ENCODE data around the gene KLK4.

GRCh38 chr19:50932690-50933083 is 21.5 kb upstream of the KLK4 start:
- TF ChIP-seq POLR2A (IDR thresholded peaks at IDR 0.05; ENCODE audit: low read depth, low read length) (no peak), CTCF (IDR thresholded peaks at IDR 0.05; ENCODE audit: extremely low read depth in 1 of 2, insufficient read depth in 1 of 2, low read depth in 1 of 2, low read length in 2 of 2) (no peak), MAX (IDR thresholded peaks at IDR 0.05; ENCODE audit: insufficient read depth, insufficient read length) (no peak), JUN (IDR thresholded peaks at IDR 0.05; ENCODE audit: borderline replicate concordance, insufficient read depth, insufficient read length, low read depth) (no peak), EZH2 (IDR thresholded peaks at IDR 0.05; ENCODE audit: borderline replicate concordance, low read depth, low read length, severe bottlenecking) (no peak)
